Kidney (tissue), 14 donors: Measurements from ENCODE around the gene RGS17. TPM values are rescaled to one million over a fixed set of nuclear protein-coding genes. Genes with fewer than 3 reads are reported as not detected.

ENCODE experiments used
- DNase-seq, 5 donors: peaks; one replicate each; pipeline ENCODE4 v3.0.0-alpha.2; 2013 to 2020
- FAIRE-seq: peaks from 2 replicates; lab custom pipeline; 2012; peaks lifted over from hg19 to GRCh38; lab: Jason Lieb, UNC
- H3K27ac ChIP-seq, 2 donors: one replicate each; pipeline ENCODE4 v1.7.0; 2013; ENCODE audit warnings: low read depth in 2 of 2, low read length in 2 of 2, inconsistent platforms in 1 of 2
- H3K27me3 ChIP-seq: one replicate; pipeline ENCODE4 v1.7.1; 2013; ENCODE audit warnings: low read length, inconsistent platforms; ENCODE audit not compliant: control insufficient read depth, insufficient read depth
- H3K36me3 ChIP-seq, 3 donors: one replicate each; pipeline versions ENCODE4 v1.7.0 to v1.7.1; 2013; ENCODE audit warnings: low read length in 3 of 3, control low read depth in 1 of 3, inconsistent platforms in 1 of 3; ENCODE audit not compliant: insufficient read depth in 3 of 3, control insufficient read depth in 2 of 3
- H3K4me1 ChIP-seq, 3 donors: one replicate each; pipeline versions ENCODE4 v1.7.0 to v1.7.1; 2013; ENCODE audit warnings: low read length in 3 of 3, inconsistent platforms in 1 of 3, low read depth in 1 of 3; ENCODE audit not compliant: control insufficient read depth in 2 of 3, insufficient read depth in 2 of 3
- H3K4me3 ChIP-seq, 3 donors: one replicate each; pipeline versions ENCODE4 v1.7.0 to v1.8.1; 2013; ENCODE audit warnings: low read length in 3 of 3, control low read depth in 1 of 3, inconsistent platforms in 1 of 3
- H3K9ac ChIP-seq, 3 donors: one replicate each; pipeline versions ENCODE4 v1.7.0 to v1.7.1; 2013; ENCODE audit warnings: low read length in 3 of 3, control low read depth in 1 of 3, inconsistent platforms in 1 of 3
- H3K9me3 ChIP-seq, 3 donors: one replicate each; pipeline versions ENCODE4 v1.7.0 to v1.7.1; 2013; ENCODE audit warnings: low read length in 3 of 3, control low read depth in 1 of 3, inconsistent platforms in 1 of 3; ENCODE audit not compliant: control insufficient read depth in 2 of 3, insufficient read depth in 1 of 3
- CTCF ChIP-seq: IDR thresholded peaks from 3 replicates; pipeline ENCODE4 v1.5.1; 2012; ENCODE audit warnings: mild to moderate bottlenecking, moderate library complexity, borderline replicate concordance; ENCODE audit not compliant: insufficient read depth; ENCODE audit errors: extremely low read depth
- intact Hi-C: fragments of 100-400 bp; cut with DNase I; formaldehyde crosslinking; loops from one replicate; pipeline ENCODE4 v1.11.1; 2022
- polyA plus RNA-seq: library from polyadenylated mRNA; stranded (reverse); fragments of 350-450 nt; fragmentation: Illumina TruSeq; extraction: RNeasy Lipid Tissue Mini Kit (QIAGEN cat#74804); gene quantifications from one replicate; pipeline ENCODE4 v1.2.3, GENCODE V29; 2014; ENCODE audit warnings: low read depth, low replicate concordance; ENCODE audit not compliant: insufficient read depth
- total RNA-seq: library from RNA; stranded (reverse); fragmentation: NEBNext Ultra II Directional; extraction: Animal tissue kit (Norgen Biotek cat#: 25700); gene quantifications from one replicate; pipeline ENCODE4 v1.2.1, GENCODE V29; 2021
- donor health status: control.
- donor health status: control.
- donor health status: control.
- donor health status: control.
- donor health status: control.
- donor health status: DM: yes; HTN: yes; CAD: no.
- donor health status: Normal renal cell carcinoma (clear cell type).

The RGS17 gene
- total and polyA plus RNA-seq, 2 donors from 2014 or later, result 0.28 TPM; not detected in 1

GRCh38 chr6:153101461-153101860 lies 29.6 kb downstream of the RGS17 start:
- no peak for FAIRE-seq

GRCh38 chr6:153099636-153100035 lies 31.4 kb downstream of the RGS17 start:
- Histone ChIP-seq H3K36me3 (no peaks in the 10 kb centered on the region), H3K4me1 (no peaks in the 10 kb centered on the region), H3K9me3 (no peaks in the 10 kb centered on the region), H3K27me3 (no peaks in the 10 kb centered on the region), H3K27ac (no peak overlapping the region), H3K9ac (no peak overlapping the region), H3K4me3 (no peak overlapping the region)
- FAIRE-seq, result no peak
- DNase-seq, result no peak
- intact Hi-C loops, result no loop called here
- no peak for TF ChIP-seq CTCF

More at GRCh38 chr6:153101461-153101860, 29.6 kb downstream of the RGS17 start:
- Histone ChIP-seq H3K4me3 (no peak overlapping the region), H3K9me3 (no peaks in the 10 kb centered on the region), H3K36me3 (no peaks in the 10 kb centered on the region), H3K4me1 (no peaks in the 10 kb centered on the region), H3K27ac (no peak overlapping the region), H3K9ac (no peak overlapping the region), H3K27me3 (no peaks in the 10 kb centered on the region)
- DNase-seq, result no peak
- no peak for TF ChIP-seq CTCF
- intact Hi-C loops, result no loop called here

- Histone ChIP-seq H3K4me3 (no peak overlapping the region), H3K4me1 (no peaks in the 10 kb centered on the region)
These were observed 34.3 kb downstream of the RGS17 start for GRCh38 chr6:153096792-153097191.

More at GRCh38 chr6:153096792-153097191, 34.3 kb downstream of the RGS17 start:
- Histone ChIP-seq H3K9ac (no peak overlapping the region), H3K27me3 (no peaks in the 10 kb centered on the region), H3K9me3 (no peaks in the 10 kb centered on the region), H3K27ac (no peak overlapping the region), H3K36me3 (no peaks in the 10 kb centered on the region)
- no peak for TF ChIP-seq CTCF
- DNase-seq (no peak), FAIRE-seq (no peak)
- intact Hi-C loops, result no loop called here
